IMR-90 (cell line): ENCODE measurements around the gene GNAS-AS1. TPM values are rescaled to one million over a fixed set of nuclear protein-coding genes. Genes with fewer than 3 reads are reported as not detected.
A peak's percentile ranks its signal among the peaks of the same experiment; 100 is the strongest.

ENCODE experiments used
- ATAC-seq: fragments of 200-7000 bp; cut with Tn5 transposase; 2 replicates; pipeline ENCODE4 v1.9.1; 2020; ENCODE audit warnings: low read depth, mild to moderate bottlenecking, moderate library complexity
- BruUV-seq: library from RNA; stranded (reverse); fragments of 400-500 nt; replicated peaks from 2 replicates; lab custom pipeline; 2021; lab: Mats Ljungman, UMichigan
- CTCF ChIA-PET: fragments of 300-600 bp; formaldehyde crosslinking; extraction: SDS; loops from one replicate; lab custom pipeline; 2021; ENCODE audit warnings: antibody characterized with exemption; lab: Yijun Ruan, JAX
- POLR2A ChIA-PET: fragments of 300-600 bp; sonication (Branson Sonifier 250); formaldehyde crosslinking; loops from one replicate; lab custom pipeline; 2022; ENCODE audit warnings: antibody characterized with exemption; ENCODE audit not compliant: unreplicated experiment; lab: Charles Lee
- DNase-seq: peaks from one replicate; pipeline ENCODE4 v3.0.0; 2013
- H2AFZ ChIP-seq: replicated peaks from 2 replicates; pipeline ENCODE3; 2013; ENCODE audit warnings: low read length, mild to moderate bottlenecking; ENCODE audit not compliant: poor library complexity
- H2AK5ac ChIP-seq: 2 replicates; pipeline ENCODE4 v1.6.1; 2013; ENCODE audit warnings: low read depth, low read length, inconsistent platforms
- H2AK9ac ChIP-seq: replicated peaks from 2 replicates; pipeline ENCODE3; 2013; ENCODE audit warnings: mild to moderate bottlenecking, low read depth, low read length, moderate library complexity; ENCODE audit not compliant: poor library complexity
- H2BK120ac ChIP-seq: 2 replicates; pipeline ENCODE4 v1.6.1; 2013; ENCODE audit warnings: low read depth, low read length, inconsistent platforms
- H2BK15ac ChIP-seq: 3 replicates; pipeline ENCODE4 v1.6.1; 2013; ENCODE audit warnings: low read depth, low read length, inconsistent platforms
- H2BK20ac ChIP-seq: 2 replicates; pipeline ENCODE4 v1.6.1; 2013; ENCODE audit warnings: low read depth, mild to moderate bottlenecking, inconsistent platforms, low read length, moderate library complexity
- H2BK5ac ChIP-seq: 2 replicates; pipeline ENCODE4 v1.6.1; 2013; ENCODE audit warnings: mild to moderate bottlenecking, low read depth, low read length, inconsistent platforms; ENCODE audit not compliant: poor library complexity, severe bottlenecking
- H3K14ac ChIP-seq: replicated peaks from 2 replicates; pipeline ENCODE4 v1.6.1; 2013; ENCODE audit warnings: low read depth, low read length, inconsistent platforms
- H3K18ac ChIP-seq: 2 replicates; pipeline ENCODE4 v1.6.1; 2013; ENCODE audit warnings: low read depth, low read length, control low read depth
- H3K23ac ChIP-seq: 2 replicates; pipeline ENCODE4 v1.6.1; 2013; ENCODE audit warnings: low read depth, low read length, inconsistent platforms
- H3K27ac ChIP-seq: 2 replicates; pipeline ENCODE4 v1.5.1; 2013; ENCODE audit warnings: mild to moderate bottlenecking, control low read depth, low read length; ENCODE audit not compliant: insufficient read depth
- H3K27me3 ChIP-seq: 2 replicates; pipeline ENCODE4 v1.6.1; 2013; ENCODE audit warnings: low read length; ENCODE audit not compliant: control insufficient read depth, insufficient read depth
- H3K36me3 ChIP-seq: 2 replicates; pipeline ENCODE4 v1.6.1; 2013; ENCODE audit warnings: low read length, mixed read lengths; ENCODE audit not compliant: control insufficient read depth, insufficient read depth
- H3K4ac ChIP-seq: 2 replicates; pipeline ENCODE4 v1.6.1; 2013; ENCODE audit warnings: low read depth, low read length, inconsistent platforms
- H3K4me1 ChIP-seq: 2 replicates; pipeline ENCODE4 v1.6.1; 2013; ENCODE audit warnings: low read length, mixed read lengths; ENCODE audit not compliant: control insufficient read depth, insufficient read depth
- H3K4me2 ChIP-seq: 2 replicates; pipeline ENCODE4 v1.6.1; 2013; ENCODE audit warnings: low read depth, mild to moderate bottlenecking, control low read depth, low read length, moderate library complexity
- H3K4me3 ChIP-seq: 2 replicates; pipeline ENCODE4 v1.5.1; 2013; ENCODE audit warnings: low read depth, mild to moderate bottlenecking, control low read depth, low read length, moderate library complexity; ENCODE audit not compliant: insufficient read depth
- H3K56ac ChIP-seq: 2 replicates; pipeline ENCODE4 v1.6.1; 2013; ENCODE audit warnings: low read length, inconsistent platforms; ENCODE audit not compliant: insufficient read depth; ENCODE audit errors: extremely low read depth
- H3K79me1 ChIP-seq, 2 experiments: 2 replicates each; pipeline ENCODE4 v1.6.1; 2013; ENCODE audit warnings: low read length in 2 of 2, inconsistent platforms in 1 of 2, low read depth in 1 of 2
- H3K9ac ChIP-seq: 2 replicates; pipeline ENCODE4 v1.6.1; 2013; ENCODE audit warnings: low read depth, low read length, control low read depth
- H3K9me1 ChIP-seq: 2 replicates; pipeline ENCODE4 v1.6.1; 2013; ENCODE audit warnings: low read length, inconsistent platforms; ENCODE audit not compliant: insufficient read depth
- H3K9me3 ChIP-seq: 2 replicates; pipeline ENCODE4 v1.6.1; 2013; ENCODE audit warnings: low read length; ENCODE audit not compliant: control insufficient read depth, insufficient read depth
- H4K20me1 ChIP-seq: 2 replicates; pipeline ENCODE4 v1.6.1; 2013; ENCODE audit warnings: low read length, inconsistent platforms; ENCODE audit not compliant: insufficient read depth
- H4K5ac ChIP-seq: 2 replicates; pipeline ENCODE4 v1.6.1; 2013; ENCODE audit warnings: mild to moderate bottlenecking, low read depth, low read length, control low read depth
- H4K8ac ChIP-seq, 2 experiments: 2 replicates each; pipeline ENCODE4 v1.6.1; 2013; ENCODE audit warnings: low read depth in 2 of 2, low read length in 2 of 2, control low read depth in 1 of 2, inconsistent platforms in 1 of 2
- H4K91ac ChIP-seq: 2 replicates; pipeline ENCODE4 v1.6.1; 2013; ENCODE audit warnings: low read depth, low read length, inconsistent platforms; ENCODE audit not compliant: insufficient read depth
- BHLHE40 ChIP-seq: fragments of 150-350 bp; IDR thresholded peaks from 2 replicates; pipeline ENCODE4 v1.6.1; 2016; ENCODE audit warnings: mild to moderate bottlenecking, low read depth, low read length
- CEBPB ChIP-seq: IDR thresholded peaks from 2 replicates; pipeline ENCODE4 v1.6.1; 2012; ENCODE audit warnings: low read depth, low read length, improper control_type of control experiment
- MAFK ChIP-seq: IDR thresholded peaks from 2 replicates; pipeline ENCODE4 v1.6.1; 2012; ENCODE audit warnings: low read depth, low read length, improper control_type of control experiment
- MXI1 ChIP-seq: IDR thresholded peaks from 2 replicates; pipeline ENCODE4 v1.6.1; 2012; ENCODE audit warnings: low read depth, mild to moderate bottlenecking, low read length, moderate library complexity, borderline replicate concordance
- RCOR1 ChIP-seq: IDR thresholded peaks from 2 replicates; pipeline ENCODE4 v1.6.1; 2012; ENCODE audit warnings: mild to moderate bottlenecking, low read length, improper control_type of control experiment; ENCODE audit not compliant: insufficient replicate concordance
- RFX5 ChIP-seq: IDR thresholded peaks from 2 replicates; pipeline ENCODE4 v1.8.0; 2012; ENCODE audit warnings: low read depth, mild to moderate bottlenecking, low read length, moderate library complexity
- WGBS, 2 experiments: methylation state at CpG; one replicate each; pipeline versions ENCODE4 v1.1.5 to v1.1.7; 2013; ENCODE audit warnings: missing lambda C conversion rate in 2 of 2; ENCODE audit not compliant: insufficient read length in 1 of 2; ENCODE audit errors: extremely low coverage in 2 of 2; 5-methylcytosine and 5-hydroxymethylcytosine counted together
- dilution Hi-C: fragments of 300-500 bp; cut with HindIII; formaldehyde crosslinking; loops from one replicate; pipeline ENCODE4 v1.14.3; 2018; ENCODE audit warnings: low sequenced_read_pairs; ENCODE audit not compliant: unreplicated experiment
- in situ Hi-C: fragments of 300-500 bp; cut with MboI; formaldehyde crosslinking; loops from 3 replicates; pipeline ENCODE4 v1.14.3; 2019; ENCODE audit warnings: low sequenced_read_pairs, inconsistent platforms, mixed read lengths
- intact Hi-C: fragments of 100-400 bp; cut with micrococcal nuclease; formaldehyde crosslinking; loops from 2 replicates; pipeline ENCODE4 v1.10.0; 2022
- polyA plus RNA-seq, 3 experiments: library from polyadenylated mRNA; depleted of rRNA; stranded (reverse); fragments of >200 nt; gene quantifications; 2 replicates each; pipeline ENCODE4 v1.2.3, GENCODE V29; 2012; ENCODE audit warnings: low replicate concordance in 1 of 3
- total RNA-seq: library from RNA; depleted of rRNA; stranded (reverse); fragments of >200 nt; gene quantifications from 2 replicates; pipeline ENCODE4 v1.2.3, GENCODE V29; 2012
- TF ChIP-seq, protein P1 (sequence below): fragments of 150-350 bp; IDR thresholded peaks from 2 replicates; pipeline ENCODE4 v1.6.1; 2017; ENCODE audit warnings: mild to moderate bottlenecking, antibody characterized with exemption, low read length, low read depth

GNAS-AS1 gene
- total and polyA plus RNA-seq, 2 of the 4 experiments (the other 2 are of a cell fraction), result 0.54 to 0.60 TPM

DNA sequence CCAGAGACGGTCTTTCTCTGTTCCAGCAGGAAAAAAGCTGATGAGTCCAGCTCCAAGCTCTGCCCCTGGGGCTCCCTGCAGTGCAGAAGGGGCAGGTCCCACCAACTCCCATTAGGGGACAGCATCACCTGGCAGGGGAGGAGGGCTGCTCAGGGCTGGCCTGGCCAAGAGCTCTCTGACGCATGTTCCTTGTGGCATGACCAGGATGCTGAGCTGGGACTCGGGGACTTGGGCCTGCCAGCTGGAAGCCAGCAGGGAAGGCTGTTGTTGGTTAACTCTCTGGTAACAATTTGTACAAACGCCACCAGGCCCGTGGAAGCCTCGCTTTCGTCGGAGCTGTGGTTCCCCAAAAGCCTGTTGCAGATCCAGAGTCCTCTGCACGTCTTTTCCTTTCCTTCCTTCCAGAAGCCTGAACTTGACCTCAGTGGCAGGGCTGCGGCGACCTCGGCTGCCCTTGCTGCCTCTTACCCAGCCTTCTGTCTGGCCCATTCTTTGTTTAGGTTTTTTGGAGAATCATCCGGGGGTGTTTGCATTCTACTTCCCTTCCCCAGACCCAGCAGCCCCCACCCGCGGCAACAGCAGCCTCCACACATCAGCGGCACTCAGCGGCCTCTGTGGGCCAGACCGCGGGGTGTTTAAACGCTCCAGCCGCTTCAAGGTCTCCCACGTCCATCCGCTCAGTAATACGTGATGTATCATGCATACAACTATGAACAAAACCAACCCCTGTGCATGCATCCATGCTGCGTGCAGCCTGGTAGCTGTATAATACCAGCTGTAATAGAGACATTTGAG lies 63.3 kb downstream of the GNAS-AS1 start:
- Histone ChIP-seq H3K4me1 (no peaks in the 10 kb centered on the region), H3K18ac (no peak overlapping the region), H3K79me1 (no peaks in the 10 kb centered on the region), H4K5ac (no peak overlapping the region), H2AK5ac (no peak overlapping the region), H4K91ac (no peak overlapping the region), H3K23ac (no peak overlapping the region), H3K27me3 (peaks cover 73% of the 10 kb centered on the region), H2AFZ (peak overlapping the region; percentile 21), H2BK20ac (no peak overlapping the region), H3K4ac (no peak overlapping the region), H2BK15ac (no peak overlapping the region), H4K8ac (no peak overlapping the region), H3K9me3 (no peaks in the 10 kb centered on the region), H3K9me1 (no peaks in the 10 kb centered on the region; the same call in 1 of the 2 replicates), H3K36me3 (no peaks in the 10 kb centered on the region), H2AK9ac (no peak overlapping the region), H2BK120ac (no peak overlapping the region), H3K9ac (no peak overlapping the region), H3K4me2 (0 out of 2 replicates have a peak overlapping the region, but pooled peaks have one; percentile 19), H4K20me1 (no peaks in the 10 kb centered on the region), H3K56ac (no peak overlapping the region), H3K14ac (no peak overlapping the region), H2BK5ac (no peak overlapping the region), H3K27ac (no peak overlapping the region), H3K4me3 (no peak overlapping the region)
- CTCF ChIA-PET, result interaction anchor here (0.6 kb wide), 1 partner anchor 48 kb away, joined by 3 read pairs; no protein-coding TSS in a partner anchor
- POLR2A ChIA-PET, result no interaction called here
- 21% methylated on average over 8 of the region's 25 CpGs; no CpG with 5 or more reads in 1 of the 2 experiments for WGBS, 2 experiments
- in situ Hi-C loops, result no loop called here
- peak; percentile 69 for ATAC-seq
- peak; percentile 22 for DNase-seq
- intact Hi-C loops, result no loop called here
- TF ChIP-seq RFX5 (no peak), RCOR1 (no peak), MAFK (no peak), MXI1 (no peak), BHLHE40 (no peak), CEBPB (no peak)
- TF ChIP-seq, protein P1, sequence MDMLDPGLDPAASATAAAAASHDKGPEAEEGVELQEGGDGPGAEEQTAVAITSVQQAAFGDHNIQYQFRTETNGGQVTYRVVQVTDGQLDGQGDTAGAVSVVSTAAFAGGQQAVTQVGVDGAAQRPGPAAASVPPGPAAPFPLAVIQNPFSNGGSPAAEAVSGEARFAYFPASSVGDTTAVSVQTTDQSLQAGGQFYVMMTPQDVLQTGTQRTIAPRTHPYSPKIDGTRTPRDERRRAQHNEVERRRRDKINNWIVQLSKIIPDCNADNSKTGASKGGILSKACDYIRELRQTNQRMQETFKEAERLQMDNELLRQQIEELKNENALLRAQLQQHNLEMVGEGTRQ, result no peak
- dilution Hi-C loops, result no loop called here
- no TSS peak for BruUV-seq
